Measurements from ENCODE around the gene ZNF316.
A peak's percentile ranks its signal among the peaks of the same experiment; 100 is the strongest.

ZNF316 gene

DNA sequence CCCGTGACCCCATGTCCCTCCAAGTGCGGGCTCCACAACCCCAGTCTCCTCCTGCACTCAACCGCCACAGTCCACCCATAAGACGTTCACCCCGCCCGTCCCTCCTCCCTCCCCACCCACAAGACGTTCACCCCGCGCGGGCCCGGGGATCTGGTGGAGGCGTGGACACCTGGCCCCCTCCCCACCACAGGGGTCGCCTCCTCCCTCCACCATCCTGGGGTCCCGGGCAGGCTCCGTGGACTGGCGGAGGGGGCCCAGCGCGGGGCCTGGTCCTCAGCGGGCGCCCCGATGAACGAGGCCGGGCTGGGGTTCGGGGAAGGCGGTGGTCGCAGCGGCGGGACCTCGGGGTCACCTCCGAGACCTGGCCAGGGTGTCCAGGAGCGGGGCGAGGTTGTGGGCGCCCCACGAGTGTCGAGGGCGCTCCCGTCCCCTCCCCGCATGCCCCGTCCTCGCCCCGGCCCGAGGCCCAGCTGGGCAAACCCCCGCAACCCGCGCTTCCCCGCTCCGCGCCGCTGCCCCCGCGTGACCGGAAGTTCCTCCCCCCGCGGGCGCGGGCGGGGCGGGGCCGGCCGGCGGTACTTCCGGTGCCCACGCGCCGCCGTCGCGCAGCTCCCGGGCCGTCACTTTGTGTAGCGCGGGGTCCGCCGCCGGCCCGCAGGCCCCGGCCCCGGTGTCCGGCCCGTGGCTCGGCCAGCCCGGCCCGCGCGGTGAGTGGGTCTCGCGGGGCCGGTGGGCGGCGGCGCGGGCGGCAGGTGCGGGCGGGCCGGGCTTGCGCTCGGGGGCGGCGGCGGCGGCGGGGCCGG, at the start of gene ZNF316:
Gene ZNF316 (plus strand): TSS at position 578 of the 803 bp plus-strand sequence. CDS start 5,092 bp downstream, outside the sequence.
- peak; percentile 55 for DNase-seq (ENCODE audit: low spot score)

DNA sequence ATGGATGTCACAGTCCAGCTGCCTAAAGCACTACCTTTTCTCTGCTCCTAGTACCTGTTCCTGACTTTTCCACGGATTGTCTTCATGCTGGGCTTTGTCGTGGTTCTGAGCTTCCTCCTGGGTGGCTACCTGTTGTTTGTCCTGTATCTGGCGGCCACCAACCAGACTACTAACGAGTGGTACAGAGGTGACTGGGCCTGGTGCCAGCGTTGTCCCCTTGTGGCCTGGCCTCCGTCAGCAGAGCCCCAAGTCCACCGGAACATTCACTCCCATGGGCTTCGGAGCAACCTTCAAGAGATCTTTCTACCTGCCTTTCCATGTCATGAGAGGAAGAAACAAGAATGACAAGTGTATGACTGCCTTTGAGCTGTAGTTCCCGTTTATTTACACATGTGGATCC, 48.6 kb upstream of the ZNF316 start:
- DNase-seq (ENCODE audit: low spot score), result no peak

DNA sequence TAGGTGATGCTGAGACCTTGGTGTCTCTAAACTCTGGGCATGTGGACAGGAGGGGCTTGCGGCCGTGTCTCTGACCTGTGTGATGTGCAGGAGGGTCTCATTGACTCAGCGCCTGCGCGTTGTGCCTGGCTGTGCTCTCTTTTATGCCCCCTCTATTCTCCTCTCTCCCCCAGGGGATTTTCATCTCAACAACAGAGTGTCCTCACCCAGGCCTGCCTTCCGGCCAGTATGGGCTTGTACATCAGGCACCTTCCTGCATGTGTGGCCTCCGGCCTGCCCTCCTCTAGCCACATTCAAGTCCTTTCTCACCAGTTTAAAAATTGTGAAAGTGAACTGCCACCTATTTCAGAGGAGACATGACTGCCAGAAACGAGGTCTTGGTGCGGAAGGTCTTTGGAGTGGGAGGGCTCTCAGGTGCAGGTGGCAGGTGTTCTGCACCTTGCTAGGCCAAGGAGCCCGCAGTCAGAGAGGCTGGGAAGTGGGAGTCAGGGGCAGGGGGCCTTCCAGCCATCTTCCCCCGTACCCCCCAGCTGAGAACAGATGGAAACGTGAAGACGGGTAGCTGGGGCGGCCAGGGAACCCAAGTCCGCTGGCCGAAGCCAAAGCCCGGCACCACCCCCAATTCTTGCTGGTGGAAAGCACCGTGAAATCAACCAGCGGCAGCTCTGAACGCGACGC, 47.8 kb upstream of the ZNF316 start:
- DNase-seq (ENCODE audit: low spot score), result no peak

DNA sequence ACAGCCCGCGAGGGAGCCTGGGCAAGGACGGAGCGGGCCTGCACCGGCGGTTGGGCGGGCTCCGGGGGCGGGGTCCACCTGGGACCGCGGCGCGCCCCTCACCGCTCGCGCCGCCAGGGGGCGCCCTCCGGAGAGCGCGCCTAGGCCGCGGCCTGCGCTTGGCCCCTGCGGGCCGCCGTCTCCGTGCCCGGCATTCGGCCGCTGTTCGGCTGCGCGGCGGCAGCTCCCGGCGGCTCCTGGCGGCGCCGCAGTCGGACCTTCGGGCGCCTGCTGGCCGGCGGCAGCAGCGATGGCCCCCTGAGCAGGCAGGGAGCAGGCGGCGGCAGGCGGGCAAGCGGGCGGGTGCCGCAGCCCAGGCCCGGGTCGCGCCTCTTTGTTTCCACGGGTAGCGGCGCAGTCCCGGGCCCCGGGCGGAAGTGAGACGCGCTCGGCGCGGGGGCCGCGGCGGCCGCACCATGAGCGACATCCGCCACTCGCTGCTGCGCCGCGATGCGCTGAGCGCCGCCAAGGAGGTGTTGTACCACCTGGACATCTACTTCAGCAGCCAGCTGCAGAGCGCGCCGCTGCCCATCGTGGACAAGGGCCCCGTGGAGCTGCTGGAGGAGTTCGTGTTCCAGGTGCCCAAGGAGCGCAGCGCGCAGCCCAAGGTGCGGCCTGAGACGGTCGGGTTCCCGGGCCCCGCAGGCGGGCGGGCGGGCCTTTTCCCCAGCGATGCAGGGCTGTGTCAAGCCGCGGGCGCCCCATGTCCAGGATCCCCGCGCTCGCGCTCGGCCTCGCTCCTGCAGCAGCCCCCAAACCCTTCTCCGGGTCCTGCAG, 47.1 kb upstream of the ZNF316 start, which contains the start of gene INTS15:
Gene INTS15 (plus strand): TSS at position 193 of the 816 bp plus-strand sequence. CDS start 263 bp downstream, at position 456.
- DNase-seq (ENCODE audit: low spot score), result peak; percentile 84

DNA sequence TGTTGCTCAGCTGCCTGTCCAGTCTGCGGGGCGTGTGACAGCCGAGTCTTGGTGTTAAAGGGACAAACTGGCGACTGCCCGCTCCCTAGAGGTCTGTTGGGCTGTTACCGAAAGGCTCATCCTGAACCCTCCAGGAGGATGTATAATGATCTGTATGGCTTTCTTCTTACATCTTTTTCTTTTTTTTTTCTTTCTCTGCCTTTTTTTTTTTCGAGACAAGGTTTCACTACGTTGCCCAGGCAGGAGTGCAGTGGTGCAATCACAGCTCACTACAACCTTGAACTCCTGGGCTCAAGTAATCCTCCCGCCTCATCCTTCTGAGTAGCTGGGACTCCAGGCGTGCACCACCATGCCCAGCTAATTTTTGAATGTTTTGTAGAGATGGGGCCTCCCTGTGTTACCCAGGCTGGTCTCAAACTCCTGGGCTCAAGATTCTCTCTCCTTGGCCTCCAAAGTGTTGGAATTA, 46.4 kb upstream of the ZNF316 start:
- no peak for DNase-seq (ENCODE audit: low spot score)

DNA sequence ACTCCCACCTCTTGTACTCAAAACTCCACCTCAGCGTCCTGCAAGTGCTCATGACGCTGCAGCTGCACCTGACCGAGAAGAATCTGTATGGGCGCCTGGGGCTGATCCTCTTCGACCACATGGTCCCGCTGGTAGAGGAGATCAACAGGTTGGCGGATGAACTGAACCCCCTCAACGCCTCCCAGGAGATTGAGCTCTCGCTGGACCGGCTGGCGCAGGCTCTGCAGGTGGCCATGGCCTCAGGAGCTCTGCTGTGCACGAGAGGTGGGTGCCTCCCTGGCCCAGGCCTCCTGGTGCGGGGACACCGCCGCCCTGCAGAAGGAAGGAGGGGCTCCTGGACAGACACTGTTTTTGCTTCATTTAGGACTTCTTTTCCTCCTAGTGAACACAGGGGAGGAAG, 37.0 kb upstream of the ZNF316 start:
- DNase-seq (ENCODE audit: low spot score), result no peak

DNA sequence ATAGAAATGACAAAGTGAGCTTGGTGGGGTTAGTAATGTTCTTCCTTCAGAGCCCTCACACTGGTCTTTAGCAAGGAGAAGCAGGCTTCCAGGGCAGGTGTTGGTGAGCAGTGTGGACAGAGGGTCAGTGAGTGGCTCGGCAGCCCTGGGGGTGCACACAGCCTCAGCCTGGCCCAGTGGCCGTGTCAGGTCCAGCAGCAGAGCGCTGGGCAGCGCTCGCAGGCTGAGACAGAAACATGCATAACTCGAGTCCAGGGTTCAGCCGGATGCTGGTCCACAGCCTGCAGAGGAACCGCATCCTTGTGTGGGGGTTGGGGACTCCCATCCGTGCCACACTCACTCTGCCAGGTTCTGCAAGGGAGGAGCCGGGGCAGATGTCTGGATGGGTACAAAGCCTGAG, 32.7 kb upstream of the ZNF316 start:
- no peak for DNase-seq (ENCODE audit: low spot score)

DNA sequence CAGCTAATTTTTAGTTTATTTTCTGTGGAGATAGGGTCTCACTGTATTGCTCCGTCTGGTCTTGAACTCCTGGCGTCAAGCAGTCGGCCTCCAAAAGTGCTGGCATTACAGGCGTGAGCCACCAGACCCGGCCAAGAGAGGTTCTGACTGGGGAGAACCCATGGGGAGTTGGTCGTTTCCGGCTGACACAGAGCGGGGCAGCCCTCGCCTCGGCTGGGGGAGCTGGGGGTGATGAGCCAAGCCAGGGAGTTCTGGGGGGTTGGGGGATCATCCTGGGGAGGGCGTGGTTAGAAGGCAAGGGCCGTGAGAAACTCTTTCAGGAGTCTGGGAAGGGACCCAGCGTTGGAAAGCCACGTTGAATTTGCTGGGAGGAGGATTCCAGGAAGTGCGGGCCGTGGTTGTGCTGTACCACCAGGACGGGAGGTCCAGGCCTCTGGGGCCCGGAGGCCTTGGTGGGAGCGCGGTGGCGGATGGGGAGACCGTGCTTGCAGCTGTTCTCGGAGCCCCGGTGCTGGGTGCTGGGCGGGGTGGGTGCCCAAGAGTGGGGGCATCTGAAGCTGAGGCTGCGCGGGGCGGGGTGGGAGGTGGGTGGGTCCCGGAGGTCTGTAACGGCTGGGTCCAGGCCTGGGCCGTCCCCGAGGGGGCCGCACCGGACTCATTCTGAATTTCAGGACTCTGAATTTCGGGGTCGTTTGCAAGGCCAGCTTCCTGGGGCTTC, 30.1 kb upstream of the ZNF316 start:
- no peak for DNase-seq (ENCODE audit: low spot score)

DNA sequence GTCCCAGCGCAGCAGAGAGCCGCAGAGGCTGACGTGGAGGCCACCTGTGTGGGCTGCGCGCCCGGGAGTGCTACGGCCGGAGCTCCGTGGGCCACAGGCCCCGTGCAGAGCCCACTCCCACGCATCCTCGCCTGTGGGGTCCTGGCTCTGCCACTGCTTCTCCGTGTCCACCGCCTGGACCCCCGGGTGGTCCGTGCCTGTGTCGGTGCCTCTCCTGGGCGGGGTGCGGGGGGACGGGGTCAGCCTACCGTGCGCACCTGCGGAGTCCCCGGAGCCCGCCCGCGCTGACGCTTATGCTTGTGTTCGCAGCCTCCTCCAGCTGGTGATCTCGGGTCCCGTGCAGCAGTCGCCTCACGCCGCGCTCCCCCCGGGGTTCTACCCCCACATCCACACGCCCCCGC, 29.5 kb upstream of the ZNF316 start:
- DNase-seq (ENCODE audit: low spot score), result no peak

DNA sequence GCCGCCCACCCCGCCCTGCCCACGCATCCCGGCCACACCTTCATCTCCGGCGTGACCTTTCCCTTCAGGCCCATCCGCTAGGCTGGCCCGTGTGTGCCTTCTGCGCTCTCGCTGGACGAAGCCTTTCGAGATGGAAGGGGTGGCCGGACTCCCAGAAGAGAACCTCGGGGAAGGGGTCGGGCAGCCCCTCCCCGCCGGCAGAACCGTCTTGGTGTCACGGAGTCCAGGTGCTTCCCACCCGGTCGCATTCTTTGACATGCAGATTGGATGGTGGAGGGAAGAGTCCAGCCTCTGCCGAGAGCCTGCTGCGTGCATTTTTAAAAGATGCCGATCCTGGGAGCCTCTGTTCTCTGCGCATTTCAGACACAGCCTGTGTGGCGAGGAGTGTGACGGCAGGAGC, 29.0 kb upstream of the ZNF316 start:
- DNase-seq (ENCODE audit: low spot score), result no peak

DNA sequence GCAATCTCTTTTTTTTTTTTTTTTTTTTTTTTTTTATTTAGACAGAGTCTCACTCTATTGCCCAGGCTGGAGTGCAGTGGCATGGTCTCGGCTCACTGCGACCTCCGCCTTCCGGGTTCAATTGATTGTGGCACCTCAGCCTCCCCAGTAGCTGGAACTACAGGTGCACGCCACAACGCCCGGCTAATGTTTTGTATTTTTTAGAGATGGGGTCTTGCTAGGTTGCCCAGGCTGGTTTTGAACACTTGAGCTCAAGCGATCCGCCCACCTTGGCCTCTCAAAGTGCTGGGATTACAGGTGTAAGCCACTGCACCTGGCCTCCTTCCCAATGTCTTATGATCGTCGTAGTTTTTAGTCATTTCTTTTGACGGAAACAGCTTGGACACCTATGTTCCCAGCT, 28.3 kb upstream of the ZNF316 start:
- no peak for DNase-seq (ENCODE audit: low spot score)

DNA sequence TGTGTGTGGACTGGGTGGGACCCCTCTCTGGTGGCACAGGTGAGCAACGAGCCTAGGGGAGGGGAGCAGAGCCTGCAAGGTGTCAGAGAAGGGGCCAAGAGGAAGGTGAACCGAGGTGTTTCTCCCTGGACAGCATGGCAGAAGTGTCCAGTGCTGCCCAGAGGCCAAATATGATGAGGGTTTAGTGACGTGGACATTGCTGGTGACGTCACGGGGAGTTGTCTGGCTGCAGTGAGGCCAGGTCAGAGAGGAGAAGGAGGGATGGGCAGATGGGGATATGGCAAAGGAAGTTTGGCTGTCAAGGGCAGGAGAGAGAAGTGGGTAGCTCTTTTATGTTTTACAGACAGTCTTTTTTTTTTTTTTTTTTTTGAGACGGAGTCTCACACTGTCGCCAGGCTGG, 24.3 kb upstream of the ZNF316 start:
- no peak for DNase-seq (ENCODE audit: low spot score)

DNA sequence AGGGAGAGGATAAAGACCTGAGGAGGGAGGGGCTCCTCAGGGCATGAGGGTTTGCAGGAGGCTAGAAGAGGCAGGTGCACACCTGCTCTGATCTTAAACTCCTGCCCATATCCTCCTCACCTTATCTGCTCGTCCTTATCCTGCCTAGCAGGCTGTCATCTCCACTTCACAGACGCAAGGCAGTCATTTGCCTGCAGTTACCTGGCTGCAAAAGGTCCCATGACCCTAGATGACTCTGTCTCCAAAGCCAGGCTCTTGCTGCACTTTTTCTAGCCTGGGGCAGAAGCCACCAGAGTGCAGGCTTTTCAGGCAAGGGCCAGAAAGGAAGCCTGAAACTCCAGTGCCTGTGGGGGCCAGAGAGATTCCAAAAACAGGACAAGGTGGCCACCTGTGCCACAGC, 23.4 kb upstream of the ZNF316 start:
- no peak for DNase-seq (ENCODE audit: low spot score)

DNA sequence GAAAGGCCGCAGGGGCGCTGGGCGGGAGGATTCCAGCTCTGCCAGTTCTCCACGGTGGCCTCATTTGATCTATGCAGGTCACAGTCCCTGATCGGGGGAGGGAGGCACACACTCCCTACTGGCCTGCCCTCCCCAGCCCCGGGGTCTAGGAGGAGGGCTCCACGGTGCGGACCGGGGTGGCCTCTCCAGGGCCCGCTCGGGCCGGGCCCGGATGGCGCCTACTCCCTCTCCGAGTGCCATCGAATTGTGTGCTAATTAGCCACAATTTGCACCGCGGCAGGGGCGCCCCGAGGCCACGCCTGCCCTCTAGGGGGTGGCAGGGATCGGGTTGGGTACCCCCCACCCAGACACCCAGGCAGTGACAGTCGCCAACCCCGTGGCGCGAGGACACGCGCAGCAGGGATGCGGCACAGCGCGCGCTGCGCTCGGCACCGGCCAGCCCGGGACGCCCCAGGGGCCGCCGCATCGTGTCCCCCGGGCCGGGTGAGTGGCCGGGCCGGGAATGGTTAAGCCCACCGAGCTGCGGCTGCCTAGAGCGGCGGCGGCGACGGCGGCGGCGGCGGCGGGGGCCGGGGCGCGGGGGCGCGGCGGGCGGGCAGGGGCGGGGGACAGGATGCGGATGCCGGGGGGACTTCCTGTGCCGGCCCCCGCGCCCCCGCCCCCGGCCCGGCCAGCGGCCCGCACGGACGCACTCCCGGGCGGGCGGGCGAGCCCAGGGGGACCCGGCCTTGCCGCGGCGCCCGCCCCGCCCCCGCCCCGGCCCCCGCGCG, 22.0 kb upstream of the ZNF316 start, which contains the start of gene ZNF853:
Gene ZNF853 (plus strand): TSS at position 658 of the 770 bp plus-strand sequence. CDS start 565 bp downstream, outside the sequence.
- DNase-seq (ENCODE audit: low spot score), result no peak

DNA sequence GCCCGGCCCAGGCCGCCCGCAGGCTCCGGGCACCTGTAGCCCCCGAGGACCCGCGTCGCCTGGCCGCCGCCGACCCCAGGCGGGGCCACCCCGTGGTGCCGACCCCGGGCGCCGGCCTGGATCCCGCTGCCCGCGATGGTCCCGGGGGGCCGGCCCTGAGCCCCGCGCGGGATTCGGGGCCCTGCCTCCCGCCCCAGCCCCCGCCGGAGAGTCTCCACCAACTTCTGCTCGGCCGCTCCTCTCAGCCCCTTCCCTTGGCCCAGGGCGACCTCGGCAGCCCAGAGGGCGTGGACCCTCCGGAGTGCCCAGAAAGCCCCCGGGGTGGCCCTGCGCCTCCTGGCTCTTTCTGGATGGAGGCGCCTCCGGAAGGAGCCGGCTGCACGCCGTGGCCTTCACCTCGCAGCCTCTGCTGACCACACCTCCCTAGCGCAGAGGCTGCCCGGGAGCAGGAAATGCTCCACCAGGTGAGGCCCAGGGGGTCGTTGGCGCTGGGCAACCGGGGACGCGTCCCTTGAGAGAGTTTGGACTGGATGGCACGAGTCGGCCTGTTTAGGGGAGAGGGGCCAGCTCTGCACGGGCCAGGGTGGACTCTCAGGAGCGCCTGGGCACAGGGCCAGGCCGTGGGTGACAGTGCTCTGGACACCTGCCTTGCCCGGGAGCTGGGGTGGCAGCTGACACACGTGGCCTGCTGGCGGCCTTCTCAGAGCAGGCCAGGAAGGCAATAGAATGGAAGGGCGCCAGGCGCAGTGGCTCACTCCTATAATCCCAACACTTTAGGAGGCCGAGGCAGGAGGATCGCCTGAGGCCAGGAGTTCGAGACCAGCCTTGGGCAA, 21.2 kb upstream of the ZNF316 start:
- DNase-seq (ENCODE audit: low spot score), result no peak

DNA sequence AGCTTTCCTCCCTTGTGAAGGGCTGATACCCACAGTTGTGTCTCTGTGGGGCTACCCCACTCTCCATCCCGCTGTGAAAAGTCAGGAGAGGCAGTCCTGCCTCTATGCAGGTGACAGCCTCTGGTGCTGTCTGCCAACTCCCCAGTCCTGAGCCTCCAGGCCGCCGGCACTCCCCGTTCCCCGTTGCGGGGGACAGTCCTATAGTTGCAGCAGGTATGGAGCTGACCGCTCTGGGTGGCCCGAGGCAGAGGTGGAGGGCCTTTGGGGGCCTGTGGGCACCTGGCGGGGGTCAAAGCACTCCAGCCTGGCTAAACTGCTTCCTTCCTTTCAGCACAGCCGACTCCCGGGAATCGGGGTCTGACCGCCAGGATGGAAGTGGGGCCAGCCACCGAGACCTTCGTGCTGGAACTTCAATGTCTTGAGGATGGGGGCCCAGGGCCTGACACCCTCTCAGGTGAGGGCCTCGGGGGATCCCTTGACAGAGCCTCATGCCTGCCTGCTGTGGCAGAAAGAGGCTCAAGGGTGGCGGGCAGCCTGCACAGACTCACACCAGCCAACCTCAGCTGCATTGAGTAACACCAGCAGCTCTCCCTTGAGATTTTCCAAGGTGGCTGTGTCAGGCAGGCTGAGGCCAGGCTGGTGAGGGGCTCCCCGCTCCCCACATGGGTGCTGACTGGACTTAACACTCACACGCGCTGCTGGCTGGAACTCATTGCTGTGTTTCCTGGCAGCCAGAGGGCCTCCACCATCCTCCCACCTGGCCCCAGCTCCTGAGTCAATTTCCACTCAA, 20.1 kb upstream of the ZNF316 start:
- no peak for DNase-seq (ENCODE audit: low spot score)

DNA sequence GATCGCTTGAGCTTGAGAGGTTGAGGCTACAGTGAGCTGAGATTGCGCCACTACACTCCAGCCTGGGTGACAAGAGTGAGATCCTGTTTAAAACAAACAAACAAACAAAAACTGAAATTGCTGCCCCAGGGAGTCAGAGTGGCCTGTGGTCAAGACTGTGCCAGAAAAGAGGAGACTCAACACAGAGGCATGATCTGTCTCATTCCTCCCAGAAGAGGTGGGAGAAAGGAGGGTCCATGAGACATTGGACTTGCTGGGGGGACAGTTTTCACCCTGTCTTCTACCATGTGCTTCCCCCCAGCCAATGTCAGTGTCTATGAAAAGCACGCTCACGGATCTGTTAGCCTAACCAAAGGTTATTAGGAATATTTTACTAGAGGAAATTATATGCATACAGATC, 18.5 kb upstream of the ZNF316 start:
- no peak for DNase-seq (ENCODE audit: low spot score)

DNA sequence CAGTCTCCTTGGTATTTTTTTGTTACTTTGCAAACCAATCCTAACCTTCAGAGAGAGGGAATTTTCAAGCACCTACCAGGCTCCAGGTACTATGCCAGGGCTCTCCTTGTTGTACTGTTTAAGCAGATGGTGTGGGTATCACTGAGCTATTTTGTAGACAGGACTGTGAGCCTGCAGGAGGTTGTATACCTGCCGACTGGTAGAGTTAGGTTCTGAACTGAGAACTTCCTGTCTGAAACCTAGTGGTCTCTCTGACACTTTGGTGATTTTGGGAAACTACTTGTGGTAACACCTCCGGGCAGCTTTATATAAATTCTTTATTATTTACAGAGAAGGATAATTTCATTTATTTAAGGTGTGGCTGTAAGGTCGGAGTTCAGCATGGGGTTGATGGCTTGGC, 17.2 kb upstream of the ZNF316 start:
- DNase-seq (ENCODE audit: low spot score), result no peak

Data from hematopoietic multipotent progenitor cell treated with erythropoietin and hydrocortisone succinate and interleukin-3 and kit ligand, for 17 days (in vitro differentiated cells).